ENCODE measurements around the gene NRSN2.

GRCh38 chr20:348972-349841 is 2.3 kb downstream of the NRSN2 start:
- no peak for TF ChIP-seq CTCF (conservative IDR thresholded peaks at IDR 0.05; ENCODE audit: low read depth, low read length)
- no peak for TF ChIP-seq EZH2 (IDR thresholded peaks at IDR 0.05; ENCODE audit: borderline replicate concordance, low read depth, low read length, poor library complexity, severe bottlenecking)
